Neural progenitor cell (in vitro differentiated cells): Measurements from ENCODE around the gene PGBD5. TPM values are rescaled to one million over a fixed set of nuclear protein-coding genes. Genes with fewer than 3 reads are reported as not detected.

Experiments used
- DNase-seq: peaks from one replicate; pipeline ENCODE4 v3.0.0-alpha.2; 2016; ENCODE audit warnings: low spot score
- H2AFZ ChIP-seq: fragments of 200-600 bp; sonication (generic); replicated peaks from 2 replicates; pipeline ENCODE4 v1.6.1; 2016; ENCODE audit warnings: antibody characterized with exemption
- H3F3A ChIP-seq: fragments of 200-600 bp; sonication (generic); 2 replicates; pipeline ENCODE4 v1.6.1; 2016; ENCODE audit warnings: antibody characterized with exemption, low read depth
- H3K27ac ChIP-seq: fragments of 200-600 bp; sonication (generic); 2 replicates; pipeline ENCODE4 v1.5.1; 2016; ENCODE audit warnings: mild to moderate bottlenecking
- H3K27me3 ChIP-seq: fragments of 200-600 bp; sonication (generic); 2 replicates; pipeline ENCODE4 v1.6.1; 2016; ENCODE audit warnings: mild to moderate bottlenecking, moderate library complexity
- H3K36me3 ChIP-seq: fragments of 200-600 bp; sonication (generic); 2 replicates; pipeline ENCODE4 v1.5.1; 2016
- H3K4me1 ChIP-seq: fragments of 200-600 bp; sonication (generic); 2 replicates; pipeline ENCODE4 v1.6.1; 2016; ENCODE audit warnings: mixed run types
- H3K4me2 ChIP-seq: fragments of 200-600 bp; sonication (generic); 2 replicates; pipeline ENCODE4 v1.6.1; 2016
- H3K4me3 ChIP-seq: fragments of 200-600 bp; sonication (generic); 2 replicates; pipeline ENCODE4 v1.5.1; 2016
- H3K79me2 ChIP-seq: fragments of 200-600 bp; sonication (generic); 2 replicates; pipeline ENCODE4 v1.6.1; 2016; ENCODE audit warnings: low read depth
- H3K9ac ChIP-seq: fragments of 200-600 bp; sonication (generic); 2 replicates; pipeline ENCODE4 v1.6.1; 2016
- H3K9me3 ChIP-seq: fragments of 200-600 bp; sonication (generic); 2 replicates; pipeline ENCODE4 v1.5.1; 2016; ENCODE audit warnings: low read depth
- H4K20me1 ChIP-seq: fragments of 200-600 bp; sonication (generic); 2 replicates; pipeline ENCODE4 v1.6.1; 2016; ENCODE audit warnings: low read depth
- H3K27ac Mint-ChIP-seq: 3 replicates; pipeline ENCODE4 v1.8.0; 2021; ENCODE audit warnings: mixed read lengths
- H3K27me3 Mint-ChIP-seq: 2 replicates; pipeline ENCODE4 v1.8.0; 2022; ENCODE audit warnings: low read depth, mild to moderate bottlenecking, inconsistent platforms, moderate library complexity, mixed read lengths; ENCODE audit not compliant: insufficient read depth
- H3K36me3 Mint-ChIP-seq: 3 replicates; pipeline ENCODE4 v1.8.0; 2021; ENCODE audit warnings: mixed read lengths
- H3K4me1 Mint-ChIP-seq: 3 replicates; pipeline ENCODE4 v1.8.0; 2021; ENCODE audit warnings: mixed read lengths
- H3K4me3 Mint-ChIP-seq: 3 replicates; pipeline ENCODE4 v1.8.0; 2021; ENCODE audit warnings: mild to moderate bottlenecking, moderate library complexity, mixed read lengths
- H3K9me3 Mint-ChIP-seq: 3 replicates; pipeline ENCODE4 v1.8.0; 2020; ENCODE audit warnings: mixed read lengths
- CTCF ChIP-seq: fragments of 200-600 bp; sonication (generic); IDR thresholded peaks from 2 replicates; pipeline ENCODE4 v1.5.1; 2017; ENCODE audit warnings: antibody characterized with exemption, mild to moderate bottlenecking
- EZH2 ChIP-seq: fragments of 200-600 bp; sonication (generic); IDR thresholded peaks from 2 replicates; pipeline ENCODE4 v1.6.1; 2017; ENCODE audit warnings: antibody characterized with exemption, mild to moderate bottlenecking, moderate library complexity
- EZH2phosphoT487 ChIP-seq: fragments of 200-600 bp; sonication (generic); IDR thresholded peaks from 2 replicates; pipeline ENCODE4 v1.6.1; 2017; ENCODE audit warnings: antibody characterized with exemption
- total RNA-seq: library from RNA; depleted of rRNA; stranded (reverse); fragments of >200 nt; gene quantifications from 2 replicates; pipeline ENCODE4 v1.2.3, GENCODE V29; 2015; ENCODE audit warnings: low replicate concordance

Gene PGBD5
- total RNA-seq, 1 donor from 2014 or later, result 1.2 TPM

DNA sequence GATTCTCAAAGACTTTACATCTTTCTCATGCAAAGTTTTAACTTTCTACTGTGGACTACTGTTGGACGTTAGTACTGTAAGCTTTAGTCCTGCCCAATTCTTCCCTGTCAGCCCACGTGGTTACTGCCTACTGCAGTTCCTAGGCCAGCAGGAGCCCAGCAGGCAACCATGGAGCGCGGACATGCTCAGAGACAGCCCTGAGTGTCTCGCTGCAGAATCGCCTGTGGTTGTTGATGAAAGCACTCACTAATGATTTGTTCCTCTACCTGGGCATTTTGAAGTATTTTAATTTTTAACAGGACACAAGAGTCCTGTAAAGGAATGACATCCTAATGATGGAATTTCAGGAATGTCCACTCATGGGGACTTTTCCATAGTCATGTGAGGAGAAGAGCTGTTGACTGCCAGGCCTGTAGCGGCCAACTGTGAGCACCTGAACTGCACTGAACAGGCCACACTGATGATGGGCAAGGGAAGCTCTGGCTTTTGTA lies 44.1 kb downstream of the PGBD5 start:
- peak; percentile 53 for DNase-seq
- peak overlapping the region; percentile 94 for H3K27ac Mint-ChIP-seq
- peak overlapping the region; percentile 39 for H2AFZ ChIP-seq
- H3K4me1 Mint-ChIP-seq, result peaks cover 19% of the 10 kb centered on the region
- H3K4me2 ChIP-seq, result peak overlapping the region; percentile 21
- peaks cover 11% of the 10 kb centered on the region for H3K4me1 ChIP-seq
- no peak overlapping the region for H3K4me3 Mint-ChIP-seq
- no peaks in the 10 kb centered on the region for H3F3A ChIP-seq
- H3K9me3 Mint-ChIP-seq, result peaks cover 16% of the 10 kb centered on the region
- H3K79me2 ChIP-seq, result no peaks in the 10 kb centered on the region
- no peaks in the 10 kb centered on the region for H3K9me3 ChIP-seq
- no peak overlapping the region for H3K9ac ChIP-seq
- H3K4me3 ChIP-seq, result no peak overlapping the region
- no peaks in the 10 kb centered on the region for H4K20me1 ChIP-seq
- no peaks in the 10 kb centered on the region for H3K36me3 ChIP-seq
- H3K27me3 Mint-ChIP-seq, result peaks cover 12% of the 10 kb centered on the region
- TF ChIP-seq CTCF (no peak), EZH2 (no peak), EZH2phosphoT487 (no peak)
- H3K27me3 ChIP-seq, result no peaks in the 10 kb centered on the region
- peaks cover 12% of the 10 kb centered on the region for H3K36me3 Mint-ChIP-seq
- no peak overlapping the region for H3K27ac ChIP-seq

DNA sequence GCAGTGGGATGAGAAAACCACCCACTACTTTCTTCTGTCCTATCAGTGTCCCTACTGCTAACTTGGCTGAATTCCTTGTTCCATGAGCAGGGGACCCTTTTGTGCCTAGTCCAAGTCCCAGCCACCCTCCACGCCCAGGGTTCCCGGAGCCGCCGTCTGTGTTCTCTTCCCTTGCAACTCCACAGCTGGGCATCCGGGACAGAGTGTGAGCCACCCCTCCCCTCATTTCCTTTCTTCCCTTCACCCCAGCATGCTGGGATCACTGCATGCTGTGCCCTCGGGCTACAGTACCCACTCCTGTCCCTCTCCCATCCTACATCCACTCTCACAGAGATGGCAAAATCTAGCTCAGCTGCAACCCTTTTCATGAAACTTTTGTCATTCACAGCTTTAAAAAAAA lies 44.5 kb downstream of the PGBD5 start:
- no peaks in the 10 kb centered on the region for H3K36me3 ChIP-seq
- Mint-ChIP-seq H3K36me3 (peaks cover 12% of the 10 kb centered on the region), H3K9me3 (peaks cover 16% of the 10 kb centered on the region), H3K4me1 (peaks cover 19% of the 10 kb centered on the region), H3K4me3 (no peak overlapping the region), H3K27me3 (peaks cover 12% of the 10 kb centered on the region), H3K27ac (peak overlapping the region; percentile 94)
- no peaks in the 10 kb centered on the region for H3K9me3 ChIP-seq
- no peak overlapping the region for H3K27ac ChIP-seq
- H3K4me3 ChIP-seq, result no peak overlapping the region
- peak overlapping the region; percentile 21 for H3K4me2 ChIP-seq
- H3K27me3 ChIP-seq, result no peaks in the 10 kb centered on the region
- no peaks in the 10 kb centered on the region for H3F3A ChIP-seq
- H3K4me1 ChIP-seq, result peaks cover 14% of the 10 kb centered on the region
- no peak for TF ChIP-seq EZH2phosphoT487
- TF ChIP-seq EZH2, result no peak
- TF ChIP-seq CTCF, result no peak
- H4K20me1 ChIP-seq, result no peaks in the 10 kb centered on the region
- peak overlapping the region; percentile 39 for H2AFZ ChIP-seq
- H3K79me2 ChIP-seq, result no peaks in the 10 kb centered on the region
- no peak for DNase-seq
- H3K9ac ChIP-seq, result no peak overlapping the region

DNA sequence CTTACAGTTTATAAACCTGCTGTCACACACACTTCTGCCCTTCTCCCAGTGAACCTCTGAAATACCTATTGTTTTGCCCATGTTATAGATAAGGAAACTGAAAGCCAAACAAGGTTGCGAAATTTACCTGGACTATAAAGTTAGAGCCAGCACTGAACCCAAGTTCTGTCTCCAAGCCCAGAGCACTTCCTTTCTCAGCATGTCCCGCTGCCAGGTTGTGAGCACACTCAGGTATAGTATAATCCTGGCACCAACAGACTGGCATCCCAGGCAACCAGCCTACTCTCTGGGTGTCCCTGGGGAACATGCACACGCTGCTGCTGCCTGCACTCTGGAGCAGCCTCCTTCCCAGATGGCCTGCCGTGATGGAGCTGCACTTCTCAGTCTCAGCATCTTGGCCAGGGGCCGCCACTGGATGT lies 45.1 kb downstream of the PGBD5 start:
- H3K27me3 Mint-ChIP-seq, result peaks cover 12% of the 10 kb centered on the region
- H2AFZ ChIP-seq, result no peak overlapping the region
- no peaks in the 10 kb centered on the region for H3K27me3 ChIP-seq
- H3K36me3 ChIP-seq, result no peaks in the 10 kb centered on the region
- TF ChIP-seq CTCF (no peak), EZH2 (no peak), EZH2phosphoT487 (no peak)
- H3K4me1 Mint-ChIP-seq, result peaks cover 19% of the 10 kb centered on the region
- H3K9ac ChIP-seq, result no peak overlapping the region
- H3K9me3 Mint-ChIP-seq, result peaks cover 16% of the 10 kb centered on the region
- H3K27ac ChIP-seq, result no peak overlapping the region
- no peak overlapping the region for H3K27ac Mint-ChIP-seq
- peaks cover 12% of the 10 kb centered on the region for H3K36me3 Mint-ChIP-seq
- no peak for DNase-seq
- no peaks in the 10 kb centered on the region for H4K20me1 ChIP-seq
- H3K4me2 ChIP-seq, result no peak overlapping the region
- no peak overlapping the region for H3K4me3 ChIP-seq
- H3K4me3 Mint-ChIP-seq, result no peak overlapping the region
- no peaks in the 10 kb centered on the region for H3K9me3 ChIP-seq
- H3K4me1 ChIP-seq, result peaks cover 20% of the 10 kb centered on the region
- H3F3A ChIP-seq, result no peaks in the 10 kb centered on the region
- no peaks in the 10 kb centered on the region for H3K79me2 ChIP-seq
